ENCODE data around the gene ANKIB1.

ANKIB1 gene

DNA sequence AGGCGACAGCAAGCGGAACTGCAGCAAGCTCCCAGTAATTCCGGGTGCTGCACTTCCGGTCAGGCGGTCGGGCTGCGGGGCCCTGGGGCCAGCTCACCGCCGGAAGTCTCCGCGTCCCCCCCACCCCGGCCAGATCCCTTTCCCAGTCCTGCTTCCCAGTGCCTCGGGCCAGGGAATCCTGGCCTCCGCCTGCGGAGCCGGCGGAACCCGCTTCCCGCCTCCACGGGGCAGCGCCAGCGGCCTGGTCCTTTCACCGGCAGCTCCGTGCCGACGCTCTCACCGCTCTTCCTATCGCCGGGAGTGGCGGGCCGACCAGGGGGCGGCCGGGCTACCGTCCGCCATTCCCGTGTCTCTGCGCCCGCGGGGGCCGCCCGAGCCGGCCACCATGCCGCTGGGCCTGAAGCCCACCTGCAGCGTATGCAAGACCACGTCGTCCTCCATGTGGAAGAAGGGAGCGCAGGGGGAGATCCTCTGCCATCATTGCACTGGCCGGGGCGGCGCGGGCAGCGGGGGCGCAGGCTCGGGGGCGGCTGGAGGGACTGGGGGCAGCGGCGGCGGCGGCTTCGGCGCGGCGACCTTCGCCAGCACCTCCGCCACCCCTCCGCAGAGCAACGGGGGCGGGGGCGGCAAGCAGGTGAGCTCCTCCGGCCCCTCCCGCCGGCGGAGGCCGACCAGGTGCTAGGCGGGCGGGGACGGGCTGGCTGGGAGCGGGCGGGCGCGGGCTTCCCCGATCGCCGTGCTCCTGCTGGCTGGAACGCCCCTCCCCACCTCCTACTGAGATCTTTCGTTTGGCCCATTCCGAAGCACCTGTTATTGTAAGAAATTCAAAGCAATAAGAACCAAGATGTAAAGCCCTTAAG, 201.8 kb downstream of the ANKIB1 start, which contains the start of gene GATAD1 (continued):
- TF ChIP-seq GLI4 (tag by site-specific recombination; IDR thresholded peaks at IDR 0.05), result no peak
- TF ChIP-seq, protein P1, sequence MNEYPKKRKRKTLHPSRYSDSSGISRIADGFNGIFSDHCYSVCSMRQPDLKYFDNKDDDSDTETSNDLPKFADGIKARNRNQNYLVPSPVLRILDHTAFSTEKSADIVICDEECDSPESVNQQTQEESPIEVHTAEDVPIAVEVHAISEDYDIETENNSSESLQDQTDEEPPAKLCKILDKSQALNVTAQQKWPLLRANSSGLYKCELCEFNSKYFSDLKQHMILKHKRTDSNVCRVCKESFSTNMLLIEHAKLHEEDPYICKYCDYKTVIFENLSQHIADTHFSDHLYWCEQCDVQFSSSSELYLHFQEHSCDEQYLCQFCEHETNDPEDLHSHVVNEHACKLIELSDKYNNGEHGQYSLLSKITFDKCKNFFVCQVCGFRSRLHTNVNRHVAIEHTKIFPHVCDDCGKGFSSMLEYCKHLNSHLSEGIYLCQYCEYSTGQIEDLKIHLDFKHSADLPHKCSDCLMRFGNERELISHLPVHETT (tag by site-specific recombination; IDR thresholded peaks at IDR 0.05), result no peak
- no peak for TF ChIP-seq ZNF664 (tag by site-specific recombination; IDR thresholded peaks at IDR 0.05)
- TF ChIP-seq, protein P2, sequence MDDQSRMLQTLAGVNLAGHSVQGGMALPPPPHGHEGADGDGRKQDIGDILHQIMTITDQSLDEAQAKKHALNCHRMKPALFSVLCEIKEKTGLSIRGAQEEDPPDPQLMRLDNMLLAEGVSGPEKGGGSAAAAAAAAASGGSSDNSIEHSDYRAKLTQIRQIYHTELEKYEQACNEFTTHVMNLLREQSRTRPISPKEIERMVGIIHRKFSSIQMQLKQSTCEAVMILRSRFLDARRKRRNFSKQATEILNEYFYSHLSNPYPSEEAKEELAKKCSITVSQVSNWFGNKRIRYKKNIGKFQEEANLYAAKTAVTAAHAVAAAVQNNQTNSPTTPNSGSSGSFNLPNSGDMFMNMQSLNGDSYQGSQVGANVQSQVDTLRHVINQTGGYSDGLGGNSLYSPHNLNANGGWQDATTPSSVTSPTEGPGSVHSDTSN (CRISPR knock-in tag; IDR thresholded peaks at IDR 0.05), result peak; percentile 55; the same call in 1 of the 2 replicates

DNA sequence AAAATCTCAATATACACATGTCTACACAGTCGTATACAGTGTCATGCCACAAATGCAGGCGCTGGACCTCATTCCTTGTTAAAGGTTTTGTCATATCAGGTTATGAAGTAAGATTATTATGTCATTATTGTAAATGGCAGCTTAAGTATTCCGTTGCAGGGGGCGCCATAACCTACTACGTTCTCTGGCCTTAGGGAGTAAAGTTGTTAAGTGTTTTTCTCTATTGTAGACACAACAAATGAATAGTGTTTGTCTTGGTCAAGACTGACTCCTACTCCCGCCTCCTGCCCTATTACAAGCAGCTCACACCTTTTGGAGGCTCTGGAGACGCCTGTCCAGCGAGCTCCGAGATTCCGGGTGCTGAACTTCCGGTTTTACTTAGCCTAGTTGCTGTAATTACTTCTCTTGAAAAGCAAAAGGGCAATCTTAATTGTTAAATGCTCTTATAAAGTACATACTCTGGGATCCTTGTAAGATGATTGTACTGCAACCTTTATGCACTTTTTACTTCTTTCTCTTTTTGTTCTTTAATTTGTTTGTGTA, 202.5 kb downstream of the ANKIB1 start:
- POLR2A ChIA-PET, result interaction anchor here (0.6 to 2.5 kb wide), 6 partner anchors 10 to 568 kb away, joined by 3 to 22 read pairs (median 12); partner anchors contain the start of genes ANKIB1, KRIT1, MTERF1 and PEX1
- TF ChIP-seq PRDM1 (tag by site-specific recombination; IDR thresholded peaks at IDR 0.05) (0 out of 2 replicates have a peak, but pooled peaks have one; percentile 34), ZBTB1 (tag by site-specific recombination; IDR thresholded peaks at IDR 0.05) (no peak), SP7 (tag by site-specific recombination; IDR thresholded peaks at IDR 0.05) (0 out of 2 replicates have a peak, but pooled peaks have one; percentile 21), YY2 (tag by site-specific recombination; IDR thresholded peaks at IDR 0.05) (no peak), SP2 (tag by site-specific recombination; IDR thresholded peaks at IDR 0.05) (peak; percentile 41), FEZF1 (tag by site-specific recombination; IDR thresholded peaks at IDR 0.05) (0 out of 2 replicates have a peak, but pooled peaks have one; percentile 20), ZNF2 (tag by site-specific recombination; IDR thresholded peaks at IDR 0.05) (0 out of 2 replicates have a peak, but pooled peaks have one; percentile 55), ZNF658 (tag by site-specific recombination; IDR thresholded peaks at IDR 0.05) (no peak), KLF7 (tag by site-specific recombination; IDR thresholded peaks at IDR 0.05; ENCODE audit: borderline replicate concordance) (no peak), ZNF501 (tag by site-specific recombination; IDR thresholded peaks at IDR 0.05) (peak; percentile 50; the same call in 1 of the 2 replicates), GLIS1 (tag by site-specific recombination; IDR thresholded peaks at IDR 0.05) (peak; percentile 75), SP3 (tag by site-specific recombination; IDR thresholded peaks at IDR 0.05) (peak; percentile 24; the same call in 1 of the 2 replicates), ZNF335 (tag by site-specific recombination; conservative IDR thresholded peaks at IDR 0.05) (peak; percentile 57; the same call in 1 of the 2 replicates), ZBTB21 (tag by site-specific recombination; IDR thresholded peaks at IDR 0.05) (peak; percentile 93)
- TF ChIP-seq, protein P3, sequence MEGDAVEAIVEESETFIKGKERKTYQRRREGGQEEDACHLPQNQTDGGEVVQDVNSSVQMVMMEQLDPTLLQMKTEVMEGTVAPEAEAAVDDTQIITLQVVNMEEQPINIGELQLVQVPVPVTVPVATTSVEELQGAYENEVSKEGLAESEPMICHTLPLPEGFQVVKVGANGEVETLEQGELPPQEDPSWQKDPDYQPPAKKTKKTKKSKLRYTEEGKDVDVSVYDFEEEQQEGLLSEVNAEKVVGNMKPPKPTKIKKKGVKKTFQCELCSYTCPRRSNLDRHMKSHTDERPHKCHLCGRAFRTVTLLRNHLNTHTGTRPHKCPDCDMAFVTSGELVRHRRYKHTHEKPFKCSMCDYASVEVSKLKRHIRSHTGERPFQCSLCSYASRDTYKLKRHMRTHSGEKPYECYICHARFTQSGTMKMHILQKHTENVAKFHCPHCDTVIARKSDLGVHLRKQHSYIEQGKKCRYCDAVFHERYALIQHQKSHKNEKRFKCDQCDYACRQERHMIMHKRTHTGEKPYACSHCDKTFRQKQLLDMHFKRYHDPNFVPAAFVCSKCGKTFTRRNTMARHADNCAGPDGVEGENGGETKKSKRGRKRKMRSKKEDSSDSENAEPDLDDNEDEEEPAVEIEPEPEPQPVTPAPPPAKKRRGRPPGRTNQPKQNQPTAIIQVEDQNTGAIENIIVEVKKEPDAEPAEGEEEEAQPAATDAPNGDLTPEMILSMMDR (tag by site-specific recombination; IDR thresholded peaks at IDR 0.05), result 0 out of 2 replicates have a peak, but pooled peaks have one; percentile 40
- TF ChIP-seq, protein P4, sequence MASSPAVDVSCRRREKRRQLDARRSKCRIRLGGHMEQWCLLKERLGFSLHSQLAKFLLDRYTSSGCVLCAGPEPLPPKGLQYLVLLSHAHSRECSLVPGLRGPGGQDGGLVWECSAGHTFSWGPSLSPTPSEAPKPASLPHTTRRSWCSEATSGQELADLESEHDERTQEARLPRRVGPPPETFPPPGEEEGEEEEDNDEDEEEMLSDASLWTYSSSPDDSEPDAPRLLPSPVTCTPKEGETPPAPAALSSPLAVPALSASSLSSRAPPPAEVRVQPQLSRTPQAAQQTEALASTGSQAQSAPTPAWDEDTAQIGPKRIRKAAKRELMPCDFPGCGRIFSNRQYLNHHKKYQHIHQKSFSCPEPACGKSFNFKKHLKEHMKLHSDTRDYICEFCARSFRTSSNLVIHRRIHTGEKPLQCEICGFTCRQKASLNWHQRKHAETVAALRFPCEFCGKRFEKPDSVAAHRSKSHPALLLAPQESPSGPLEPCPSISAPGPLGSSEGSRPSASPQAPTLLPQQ (tag by site-specific recombination; IDR thresholded peaks at IDR 0.05), result 0 out of 2 replicates have a peak, but pooled peaks have one; percentile 12
- TF ChIP-seq, protein P5, sequence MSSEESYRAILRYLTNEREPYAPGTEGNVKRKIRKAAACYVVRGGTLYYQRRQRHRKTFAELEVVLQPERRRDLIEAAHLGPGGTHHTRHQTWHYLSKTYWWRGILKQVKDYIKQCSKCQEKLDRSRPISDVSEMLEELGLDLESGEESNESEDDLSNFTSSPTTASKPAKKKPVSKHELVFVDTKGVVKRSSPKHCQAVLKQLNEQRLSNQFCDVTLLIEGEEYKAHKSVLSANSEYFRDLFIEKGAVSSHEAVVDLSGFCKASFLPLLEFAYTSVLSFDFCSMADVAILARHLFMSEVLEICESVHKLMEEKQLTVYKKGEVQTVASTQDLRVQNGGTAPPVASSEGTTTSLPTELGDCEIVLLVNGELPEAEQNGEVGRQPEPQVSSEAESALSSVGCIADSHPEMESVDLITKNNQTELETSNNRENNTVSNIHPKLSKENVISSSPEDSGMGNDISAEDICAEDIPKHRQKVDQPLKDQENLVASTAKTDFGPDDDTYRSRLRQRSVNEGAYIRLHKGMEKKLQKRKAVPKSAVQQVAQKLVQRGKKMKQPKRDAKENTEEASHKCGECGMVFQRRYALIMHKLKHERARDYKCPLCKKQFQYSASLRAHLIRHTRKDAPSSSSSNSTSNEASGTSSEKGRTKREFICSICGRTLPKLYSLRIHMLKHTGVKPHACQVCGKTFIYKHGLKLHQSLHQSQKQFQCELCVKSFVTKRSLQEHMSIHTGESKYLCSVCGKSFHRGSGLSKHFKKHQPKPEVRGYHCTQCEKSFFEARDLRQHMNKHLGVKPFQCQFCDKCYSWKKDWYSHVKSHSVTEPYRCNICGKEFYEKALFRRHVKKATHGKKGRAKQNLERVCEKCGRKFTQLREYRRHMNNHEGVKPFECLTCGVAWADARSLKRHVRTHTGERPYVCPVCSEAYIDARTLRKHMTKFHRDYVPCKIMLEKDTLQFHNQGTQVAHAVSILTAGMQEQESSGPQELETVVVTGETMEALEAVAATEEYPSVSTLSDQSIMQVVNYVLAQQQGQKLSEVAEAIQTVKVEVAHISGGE (tag by site-specific recombination; conservative IDR thresholded peaks at IDR 0.05; ENCODE audit: low read depth), result peak; percentile 64; the same call in 1 of the 2 replicates
- TF ChIP-seq, protein P6, sequence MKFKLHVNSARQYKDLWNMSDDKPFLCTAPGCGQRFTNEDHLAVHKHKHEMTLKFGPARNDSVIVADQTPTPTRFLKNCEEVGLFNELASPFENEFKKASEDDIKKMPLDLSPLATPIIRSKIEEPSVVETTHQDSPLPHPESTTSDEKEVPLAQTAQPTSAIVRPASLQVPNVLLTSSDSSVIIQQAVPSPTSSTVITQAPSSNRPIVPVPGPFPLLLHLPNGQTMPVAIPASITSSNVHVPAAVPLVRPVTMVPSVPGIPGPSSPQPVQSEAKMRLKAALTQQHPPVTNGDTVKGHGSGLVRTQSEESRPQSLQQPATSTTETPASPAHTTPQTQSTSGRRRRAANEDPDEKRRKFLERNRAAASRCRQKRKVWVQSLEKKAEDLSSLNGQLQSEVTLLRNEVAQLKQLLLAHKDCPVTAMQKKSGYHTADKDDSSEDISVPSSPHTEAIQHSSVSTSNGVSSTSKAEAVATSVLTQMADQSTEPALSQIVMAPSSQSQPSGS (tag by site-specific recombination; IDR thresholded peaks at IDR 0.05; ENCODE audit: low read depth), result 0 out of 2 replicates have a peak, but pooled peaks have one; percentile 44

More for the DNA sequence above, 202.5 kb downstream of the ANKIB1 start:
- Histone ChIP-seq H3K36me3 (ENCODE audit: control insufficient read depth in 2 of 2, insufficient read depth in 1 of 2, low read length in 2 of 2) (peaks cover 19 to 40% of the 10 kb centered on the region in 2 experiments; a peak in 2 of 3 replicates), H3K4me3 (ENCODE audit: low read depth, low read length) (peak overlapping the region; percentile 89), H3K9me3 (ENCODE audit: control insufficient read depth, insufficient read depth, low read depth, low read length) (no peaks in the 10 kb centered on the region), H3K4me1 (ENCODE audit: control insufficient read depth, insufficient read depth, low read length) (no peaks in the 10 kb centered on the region), H3K27ac (ENCODE audit: extremely low read depth, low read depth, low read length) (peak overlapping the region; percentile 93)
- CTCF ChIA-PET, result interaction anchor here (0.6 to 3.5 kb wide), 9 partner anchors 13 to 1119 kb away, joined by 3 to 34 read pairs (median 4); no protein-coding TSS in a partner anchor

Data from HEK293 (cell line).